CD14-positive monocyte (primary cell): ENCODE measurements around the gene NECAB2. TPM values are rescaled to one million over a fixed set of nuclear protein-coding genes. Genes with fewer than 3 reads are reported as not detected.

Experiments
- DNase-seq, 3 donors: peaks; one replicate each; pipeline ENCODE4 v3.0.0-alpha.2; 2011 to 2022
- H2AFZ ChIP-seq: 2 replicates; pipeline ENCODE4 v1.6.0; 2012; ENCODE audit warnings: mild to moderate bottlenecking, low read depth, low read length, inconsistent platforms; ENCODE audit not compliant: insufficient read depth, poor library complexity, severe bottlenecking
- H3K27ac ChIP-seq, 2 donors: 1 replicate in 1 of 2; 2 replicates in 1 of 2; pipeline ENCODE4 v1.5.1; 2012 to 2013; ENCODE audit warnings: low read length in 2 of 2, control low read depth in 1 of 2, inconsistent platforms in 1 of 2, low read depth in 1 of 2, mild to moderate bottlenecking in 1 of 2
- H3K27me3 ChIP-seq, 2 donors: one replicate each; pipeline versions ENCODE4 v1.6.0 to v1.6.1; 2011 to 2013; ENCODE audit warnings: low read length in 2 of 2; ENCODE audit not compliant: control insufficient read depth in 2 of 2, insufficient read depth in 2 of 2
- H3K36me3 ChIP-seq, 2 donors: replicated peaks in 1 of 2; 1 replicate in 1 of 2; 2 replicates in 1 of 2; pipeline versions ENCODE4 v1.5.1 to v1.6.1; 2012 to 2013; ENCODE audit warnings: low read length in 2 of 2, control low read depth in 1 of 2, inconsistent platforms in 1 of 2, mild to moderate bottlenecking in 1 of 2; ENCODE audit not compliant: insufficient read depth in 2 of 2, control insufficient read depth in 1 of 2
- H3K4me1 ChIP-seq, 2 donors: 1 replicate in 1 of 2; 2 replicates in 1 of 2; pipeline versions ENCODE4 v1.5.1 to v1.6.1; 2012 to 2013; ENCODE audit warnings: low read length in 2 of 2, control low read depth in 1 of 2, inconsistent platforms in 1 of 2, mild to moderate bottlenecking in 1 of 2, moderate library complexity in 1 of 2; ENCODE audit not compliant: insufficient read depth in 2 of 2, control insufficient read depth in 1 of 2
- H3K4me2 ChIP-seq: replicated peaks from 2 replicates; pipeline ENCODE3; 2012; ENCODE audit warnings: low read length, moderate library complexity, mild to moderate bottlenecking; ENCODE audit not compliant: poor library complexity, severe bottlenecking; ENCODE audit errors: extremely low read depth
- H3K4me3 ChIP-seq, 3 experiments: fragments of 200-600 bp in 1 of 3; sonication (generic) in 1 of 3; replicated peaks in 1 of 3; 1 replicate in 2 of 3; 2 replicates in 1 of 3; pipeline ENCODE4 v1.5.1; 2011 to 2013; ENCODE audit warnings: low read length in 3 of 3, mild to moderate bottlenecking in 3 of 3, control low read depth in 2 of 3, low read depth in 2 of 3, inconsistent platforms in 1 of 3, moderate library complexity in 1 of 3
- H3K79me2 ChIP-seq: 2 replicates; pipeline ENCODE4 v1.6.0; 2012; ENCODE audit warnings: mild to moderate bottlenecking, control low read depth, inconsistent platforms, low read length, moderate library complexity; ENCODE audit not compliant: insufficient read depth
- H3K9ac ChIP-seq: 2 replicates; pipeline ENCODE4 v1.6.0; 2017; ENCODE audit warnings: low read length, mild to moderate bottlenecking; ENCODE audit not compliant: insufficient read depth, poor library complexity, severe bottlenecking
- H3K9me3 ChIP-seq, 2 donors: replicated peaks in 1 of 2; 1 replicate in 1 of 2; 2 replicates in 1 of 2; pipeline versions ENCODE4 v1.5.1 to v1.6.1; 2012 to 2013; ENCODE audit warnings: low read length in 2 of 2, control low read depth in 1 of 2; ENCODE audit not compliant: control insufficient read depth in 1 of 2, insufficient read depth in 1 of 2
- H4K20me1 ChIP-seq: 2 replicates; pipeline ENCODE4 v1.6.0; 2012; ENCODE audit warnings: mild to moderate bottlenecking, low read length, control low read depth, moderate library complexity; ENCODE audit not compliant: insufficient read depth
- H3K27ac Mint-ChIP-seq, 7 donors: one replicate each; pipeline ENCODE4 v1.8.0; 2020; ENCODE audit warnings: mild to moderate bottlenecking in 7 of 7, mixed read lengths in 7 of 7, moderate library complexity in 6 of 7, inconsistent platforms in 2 of 7
- H3K27me3 Mint-ChIP-seq, 3 donors: one replicate each; pipeline ENCODE4 v1.8.0; 2021 to 2022; ENCODE audit warnings: low read depth in 3 of 3, mild to moderate bottlenecking in 3 of 3, mixed read lengths in 3 of 3, moderate library complexity in 3 of 3, inconsistent platforms in 1 of 3
- H3K36me3 Mint-ChIP-seq, 2 donors: one replicate each; pipeline ENCODE4 v1.8.0; 2020; ENCODE audit warnings: mixed read lengths in 2 of 2, inconsistent platforms in 1 of 2, mild to moderate bottlenecking in 1 of 2
- H3K4me1 Mint-ChIP-seq: one replicate; pipeline ENCODE4 v1.8.0; 2020; ENCODE audit warnings: mild to moderate bottlenecking, mixed read lengths
- H3K4me3 Mint-ChIP-seq, 2 donors: one replicate each; pipeline ENCODE4 v1.8.0; 2020; ENCODE audit warnings: mild to moderate bottlenecking in 2 of 2, mixed read lengths in 2 of 2, moderate library complexity in 1 of 2
- H3K9me3 Mint-ChIP-seq, 7 donors: one replicate each; pipeline ENCODE4 v1.8.0; 2020 to 2022; ENCODE audit warnings: mixed read lengths in 7 of 7, mild to moderate bottlenecking in 6 of 7, moderate library complexity in 6 of 7, inconsistent platforms in 2 of 7
- CTCF ChIP-seq: fragments of 200-600 bp; IDR thresholded peaks from one replicate; pipeline ENCODE4 v1.8.0; 2022; ENCODE audit warnings: antibody characterized with exemption, mild to moderate bottlenecking
- WGBS: methylation state at CpG from one replicate; pipeline ENCODE4 v1.1.5; 2013; ENCODE audit warnings: missing lambda C conversion rate; ENCODE audit not compliant: insufficient coverage; 5-methylcytosine and 5-hydroxymethylcytosine counted together
- intact Hi-C, 2 donors: fragments of 100-400 bp; cut with micrococcal nuclease; formaldehyde crosslinking; loops; one replicate each; pipeline versions ENCODE4 v1.15.0 to v1.15.1; 2023
- polyA plus RNA-seq, 3 donors: library from polyadenylated mRNA; depleted of rRNA in 1 of 3; unstranded in 2 of 3; stranded (reverse) in 1 of 3; fragments of 300-500 nt in 2 of 3; fragments of >200 nt in 1 of 3; fragmentation: Illumina TruSeq in 2 of 3; gene quantifications; 1 replicate in 2 of 3; 2 replicates in 1 of 3; pipeline ENCODE4 v1.2.3, GENCODE V29; 2012 to 2021

NECAB2 gene
- polyA plus RNA-seq, 3 donors, result 0.33 to 1.4 (median 0.52) TPM

GRCh38 chr16:83929811-83930555 lies 38.1 kb upstream of the NECAB2 start:
- H3K36me3 Mint-ChIP-seq, result peaks cover 7 to 13% of the 10 kb centered on the region in 2 donors
- peak overlapping the region in 1 of 7 donors; percentile 69 for H3K27ac Mint-ChIP-seq
- no peaks in the 10 kb centered on the region for H3K9me3 Mint-ChIP-seq
- H3K27me3 ChIP-seq, result no peaks in the 10 kb centered on the region
- no peak overlapping the region for H3K4me3 ChIP-seq
- no peaks in the 10 kb centered on the region for H3K4me1 ChIP-seq
- no peak overlapping the region for H3K9ac ChIP-seq
- 96% methylated on average over 16 of the region's 17 CpGs for WGBS
- H3K4me2 ChIP-seq, result no peak overlapping the region
- no peak overlapping the region for H3K4me3 Mint-ChIP-seq
- peaks cover 0 to 2% (median 0%) of the 10 kb centered on the region in 3 donors for H3K27me3 Mint-ChIP-seq
- no peaks in the 10 kb centered on the region for H3K9me3 ChIP-seq
- peaks cover 0 to 2% of the 10 kb centered on the region in 2 donors for H3K36me3 ChIP-seq
- no peak overlapping the region for H3K27ac ChIP-seq
- H3K4me1 Mint-ChIP-seq, result no peaks in the 10 kb centered on the region
- no peaks in the 10 kb centered on the region for H4K20me1 ChIP-seq
- DNase-seq, result no peak
- no peaks in the 10 kb centered on the region for H3K79me2 ChIP-seq
- intact Hi-C loops, result no loop called here
- no peak for TF ChIP-seq CTCF
- H2AFZ ChIP-seq, result no peak overlapping the region

GRCh38 chr16:83930730-83931500 lies 37.1 kb upstream of the NECAB2 start:
- H3K4me1 ChIP-seq, result no peaks in the 10 kb centered on the region
- H3K36me3 Mint-ChIP-seq, result peaks cover 5 to 8% of the 10 kb centered on the region in 2 donors
- no peak overlapping the region for H3K27ac Mint-ChIP-seq
- intact Hi-C loops, result no loop called here
- no peak overlapping the region for H3K4me3 Mint-ChIP-seq
- no peak for TF ChIP-seq CTCF
- H3K27me3 ChIP-seq, result no peaks in the 10 kb centered on the region
- DNase-seq, result no peak
- no peaks in the 10 kb centered on the region for H3K9me3 Mint-ChIP-seq
- no peak overlapping the region for H3K4me3 ChIP-seq
- H3K9ac ChIP-seq, result no peak overlapping the region
- H3K79me2 ChIP-seq, result no peaks in the 10 kb centered on the region
- 96% methylated on average over 18 of the region's 22 CpGs for WGBS
- no peak overlapping the region for H3K4me2 ChIP-seq
- H2AFZ ChIP-seq, result no peak overlapping the region
- no peaks in the 10 kb centered on the region for H4K20me1 ChIP-seq
- peaks cover 2 to 3% (median 2%) of the 10 kb centered on the region in 3 donors for H3K27me3 Mint-ChIP-seq
- H3K9me3 ChIP-seq, result no peaks in the 10 kb centered on the region
- no peak overlapping the region for H3K27ac ChIP-seq
- no peaks in the 10 kb centered on the region for H3K36me3 ChIP-seq
- no peaks in the 10 kb centered on the region for H3K4me1 Mint-ChIP-seq
